ENCODE data around the gene DISP2.

DISP2 gene

DNA sequence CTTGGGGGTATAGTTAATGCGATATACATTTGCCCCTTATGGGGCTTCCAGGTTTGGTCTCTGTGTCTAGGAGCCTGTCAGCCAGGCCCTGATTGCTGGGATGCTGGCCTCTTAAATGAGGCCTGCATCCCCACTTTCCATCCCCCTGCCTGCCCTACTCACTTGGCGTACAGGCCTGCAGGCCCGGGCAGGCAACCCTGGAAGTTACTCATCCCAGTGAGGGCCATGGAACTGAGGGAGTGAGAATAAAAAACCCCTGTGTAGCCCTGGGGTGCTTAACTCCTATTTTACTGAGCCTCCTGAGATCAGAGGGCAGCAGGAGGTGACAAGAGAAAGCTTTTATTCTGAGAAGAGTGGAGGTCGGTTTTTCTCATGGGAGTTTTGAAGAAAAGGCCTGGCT, 2.0 kb downstream of the DISP2 start:
- CTCF ChIA-PET: no interaction called here
- TF ChIP-seq BHLHE40 (IDR thresholded peaks at IDR 0.05; ENCODE audit: borderline replicate concordance): no peak
- no peak for TF ChIP-seq SP1 (IDR thresholded peaks at IDR 0.05)
- TF ChIP-seq L3MBTL2 (conservative IDR thresholded peaks at IDR 0.05): no peak
- no peak for TF ChIP-seq TARDBP (IDR thresholded peaks at IDR 0.05)
- no peak for TF ChIP-seq ZNF384 (IDR thresholded peaks at IDR 0.05)
- no peak for TF ChIP-seq ELF4 (IDR thresholded peaks at IDR 0.05)
- TF ChIP-seq FOXM1 (IDR thresholded peaks at IDR 0.05; ENCODE audit: borderline replicate concordance): no peak
- no peak for TF ChIP-seq HDGF (IDR thresholded peaks at IDR 0.05; ENCODE audit: borderline replicate concordance)
- no peak for TF ChIP-seq NFRKB (IDR thresholded peaks at IDR 0.05)
- no peak for TF ChIP-seq FOXA1 (IDR thresholded peaks at IDR 0.05)
- TF ChIP-seq CTBP1 (IDR thresholded peaks at IDR 0.05; ENCODE audit: borderline replicate concordance): no peak
- no peak for TF ChIP-seq SUZ12 (IDR thresholded peaks at IDR 0.05)
- no peak for TF ChIP-seq FOXK2 (IDR thresholded peaks at IDR 0.05)
- TF ChIP-seq, protein P1, sequence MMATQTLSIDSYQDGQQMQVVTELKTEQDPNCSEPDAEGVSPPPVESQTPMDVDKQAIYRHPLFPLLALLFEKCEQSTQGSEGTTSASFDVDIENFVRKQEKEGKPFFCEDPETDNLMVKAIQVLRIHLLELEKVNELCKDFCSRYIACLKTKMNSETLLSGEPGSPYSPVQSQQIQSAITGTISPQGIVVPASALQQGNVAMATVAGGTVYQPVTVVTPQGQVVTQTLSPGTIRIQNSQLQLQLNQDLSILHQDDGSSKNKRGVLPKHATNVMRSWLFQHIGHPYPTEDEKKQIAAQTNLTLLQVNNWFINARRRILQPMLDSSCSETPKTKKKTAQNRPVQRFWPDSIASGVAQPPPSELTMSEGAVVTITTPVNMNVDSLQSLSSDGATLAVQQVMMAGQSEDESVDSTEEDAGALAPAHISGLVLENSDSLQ (IDR thresholded peaks at IDR 0.05): no peak
- no peak for TF ChIP-seq ARNT (IDR thresholded peaks at IDR 0.05)
- no peak for TF ChIP-seq LEF1 (IDR thresholded peaks at IDR 0.05; ENCODE audit: borderline replicate concordance)
- DNase-seq (ENCODE audit: extremely low spot score): no peak
- POLR2A ChIA-PET: no interaction called here

DNA sequence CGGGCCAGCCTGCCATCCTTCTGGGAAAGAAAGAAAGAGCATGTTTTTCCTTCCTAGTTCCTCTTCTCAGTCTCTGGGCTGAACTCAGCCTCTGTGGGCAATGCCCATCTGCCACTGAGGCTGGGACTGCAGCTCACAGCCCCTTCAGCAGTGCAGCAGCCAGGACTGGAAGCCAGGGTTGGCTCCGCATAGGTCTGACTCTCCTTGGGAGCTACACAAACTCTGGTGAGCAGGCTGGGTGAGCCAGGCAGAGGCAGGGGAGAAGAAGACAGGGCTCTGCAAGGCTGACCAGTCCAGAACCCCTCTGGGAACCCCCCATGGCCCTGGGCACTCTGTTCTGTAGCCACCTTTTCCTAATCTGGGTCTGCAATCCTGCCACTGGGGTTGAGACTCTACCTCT, 3.6 kb downstream of the DISP2 start:
- POLR2A ChIA-PET: no interaction called here
- TF ChIP-seq ELF4 (IDR thresholded peaks at IDR 0.05): no peak
- TF ChIP-seq TARDBP (IDR thresholded peaks at IDR 0.05): no peak
- no peak for TF ChIP-seq ARNT (IDR thresholded peaks at IDR 0.05)
- no peak for TF ChIP-seq ZNF384 (IDR thresholded peaks at IDR 0.05)
- no peak for TF ChIP-seq BHLHE40 (IDR thresholded peaks at IDR 0.05; ENCODE audit: borderline replicate concordance)
- no peak for TF ChIP-seq CTBP1 (IDR thresholded peaks at IDR 0.05; ENCODE audit: borderline replicate concordance)
- TF ChIP-seq L3MBTL2 (conservative IDR thresholded peaks at IDR 0.05): no peak
- TF ChIP-seq FOXK2 (IDR thresholded peaks at IDR 0.05): no peak
- TF ChIP-seq NFRKB (IDR thresholded peaks at IDR 0.05): no peak
- TF ChIP-seq HDGF (IDR thresholded peaks at IDR 0.05; ENCODE audit: borderline replicate concordance): no peak
- no peak for TF ChIP-seq LEF1 (IDR thresholded peaks at IDR 0.05; ENCODE audit: borderline replicate concordance)
- TF ChIP-seq SP1 (IDR thresholded peaks at IDR 0.05): no peak
- TF ChIP-seq SUZ12 (IDR thresholded peaks at IDR 0.05): no peak
- no peak for TF ChIP-seq FOXA1 (IDR thresholded peaks at IDR 0.05)
- no peak for TF ChIP-seq FOXM1 (IDR thresholded peaks at IDR 0.05; ENCODE audit: borderline replicate concordance)
- TF ChIP-seq, protein P1 (IDR thresholded peaks at IDR 0.05): no peak
- CTCF ChIA-PET: no interaction called here
- DNase-seq (ENCODE audit: extremely low spot score): no peak

DNA sequence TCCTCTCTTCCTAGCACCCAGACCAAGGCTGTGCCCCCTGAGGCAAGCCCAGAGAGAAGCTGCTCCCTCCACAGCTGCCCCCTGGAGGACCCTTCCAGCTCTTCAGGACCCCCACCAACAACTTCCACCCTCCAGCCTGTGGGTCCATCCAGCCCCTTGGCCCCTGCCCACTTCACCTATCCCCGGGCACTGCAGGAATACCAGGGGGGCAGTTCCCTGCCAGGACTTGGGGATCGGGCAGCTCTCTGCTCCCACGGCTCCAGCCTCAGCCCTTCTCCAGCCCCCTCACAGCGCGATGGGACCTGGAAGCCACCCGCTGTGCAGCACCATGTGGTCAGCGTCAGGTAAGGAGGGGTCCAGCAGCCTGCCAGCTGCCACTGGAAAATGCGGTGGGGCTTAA, 5.6 kb downstream of the DISP2 start:
- POLR2A ChIA-PET: no interaction called here
- CTCF ChIA-PET: interaction anchor here (0.6 kb wide), 1 partner anchor 23 kb away, joined by 3 read pairs; no protein-coding TSS in a partner anchor

DNA sequence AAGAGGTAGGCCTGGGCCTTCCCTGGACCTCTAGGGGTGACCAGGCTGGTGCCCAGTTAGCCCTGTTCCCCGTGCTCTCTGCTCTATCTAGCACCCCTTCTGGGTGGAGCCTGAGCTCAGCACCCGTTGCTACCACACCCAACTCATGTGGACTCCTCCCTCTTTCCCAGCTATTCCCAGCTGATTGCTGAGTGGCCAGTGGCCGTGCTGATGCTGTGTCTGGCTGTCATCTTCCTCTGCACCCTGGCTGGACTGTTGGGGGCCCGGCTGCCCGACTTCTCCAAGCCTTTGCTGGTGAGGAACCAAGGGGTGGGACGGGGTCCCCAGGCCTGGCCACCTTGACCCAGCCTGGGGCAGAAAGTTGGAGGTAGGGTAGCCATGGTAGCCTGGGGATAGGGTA, 6.2 kb downstream of the DISP2 start:
- TF ChIP-seq SP1 (IDR thresholded peaks at IDR 0.05) (no peak), L3MBTL2 (conservative IDR thresholded peaks at IDR 0.05) (no peak)
- ChIA-PET POLR2A (interaction anchor here (2.7 kb wide), 1 partner anchor 42 kb away, joined by 11 read pairs; the partner anchor contains the start of gene IVD), CTCF (interaction anchor here (0.9 kb wide), 2 partner anchors 20 to 88 kb away, joined by 3 read pairs; no protein-coding TSS in a partner anchor)
- DNase-seq (ENCODE audit: extremely low spot score): no peak

More for the DNA sequence above, 5.6 kb downstream of the DISP2 start:
- DNase-seq (ENCODE audit: extremely low spot score): no peak
- no peak for TF ChIP-seq LEF1 (IDR thresholded peaks at IDR 0.05; ENCODE audit: borderline replicate concordance)
- TF ChIP-seq SUZ12 (IDR thresholded peaks at IDR 0.05): no peak
- TF ChIP-seq ELF4 (IDR thresholded peaks at IDR 0.05): no peak
- no peak for TF ChIP-seq ARNT (IDR thresholded peaks at IDR 0.05)
- no peak for TF ChIP-seq SP1 (IDR thresholded peaks at IDR 0.05)

DNA sequence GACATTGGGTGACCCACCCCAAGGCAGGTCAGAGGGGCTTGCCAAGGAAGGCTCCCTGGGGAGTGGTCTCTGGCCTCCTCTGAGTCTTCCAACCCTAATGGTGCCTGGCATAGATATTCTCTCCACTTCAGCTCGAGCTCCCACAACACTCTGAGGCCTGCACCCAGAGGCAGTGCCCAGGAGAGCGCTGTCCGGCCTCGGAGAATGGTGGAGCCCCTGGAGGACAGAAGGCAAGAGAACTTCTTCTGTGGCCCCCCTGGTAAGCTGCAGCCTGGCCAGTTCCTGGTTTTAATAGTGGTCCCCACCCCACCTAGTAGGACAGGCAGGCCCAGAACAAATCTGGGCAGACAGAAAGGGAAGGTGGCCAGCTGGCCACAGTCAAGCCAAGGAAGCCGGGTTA, 7.0 kb downstream of the DISP2 start:
- DNase-seq (ENCODE audit: extremely low spot score): no peak
- CTCF ChIA-PET: interaction anchor here (0.9 kb wide), 2 partner anchors 21 to 89 kb away, joined by 3 read pairs; no protein-coding TSS in a partner anchor
- TF ChIP-seq NFRKB (IDR thresholded peaks at IDR 0.05) (no peak), BHLHE40 (IDR thresholded peaks at IDR 0.05; ENCODE audit: borderline replicate concordance) (no peak), L3MBTL2 (conservative IDR thresholded peaks at IDR 0.05) (no peak), ELF4 (IDR thresholded peaks at IDR 0.05) (no peak), CTBP1 (IDR thresholded peaks at IDR 0.05; ENCODE audit: borderline replicate concordance) (no peak), FOXM1 (IDR thresholded peaks at IDR 0.05; ENCODE audit: borderline replicate concordance) (no peak), HDGF (IDR thresholded peaks at IDR 0.05; ENCODE audit: borderline replicate concordance) (no peak), SP1 (IDR thresholded peaks at IDR 0.05) (no peak), TARDBP (IDR thresholded peaks at IDR 0.05) (no peak), ARNT (IDR thresholded peaks at IDR 0.05) (no peak), SUZ12 (IDR thresholded peaks at IDR 0.05) (no peak)
- TF ChIP-seq, protein P1 (IDR thresholded peaks at IDR 0.05): no peak
- POLR2A ChIA-PET: interaction anchor here (2.7 kb wide), 1 partner anchor 41 kb away, joined by 11 read pairs; the partner anchor contains the start of gene IVD

DNA sequence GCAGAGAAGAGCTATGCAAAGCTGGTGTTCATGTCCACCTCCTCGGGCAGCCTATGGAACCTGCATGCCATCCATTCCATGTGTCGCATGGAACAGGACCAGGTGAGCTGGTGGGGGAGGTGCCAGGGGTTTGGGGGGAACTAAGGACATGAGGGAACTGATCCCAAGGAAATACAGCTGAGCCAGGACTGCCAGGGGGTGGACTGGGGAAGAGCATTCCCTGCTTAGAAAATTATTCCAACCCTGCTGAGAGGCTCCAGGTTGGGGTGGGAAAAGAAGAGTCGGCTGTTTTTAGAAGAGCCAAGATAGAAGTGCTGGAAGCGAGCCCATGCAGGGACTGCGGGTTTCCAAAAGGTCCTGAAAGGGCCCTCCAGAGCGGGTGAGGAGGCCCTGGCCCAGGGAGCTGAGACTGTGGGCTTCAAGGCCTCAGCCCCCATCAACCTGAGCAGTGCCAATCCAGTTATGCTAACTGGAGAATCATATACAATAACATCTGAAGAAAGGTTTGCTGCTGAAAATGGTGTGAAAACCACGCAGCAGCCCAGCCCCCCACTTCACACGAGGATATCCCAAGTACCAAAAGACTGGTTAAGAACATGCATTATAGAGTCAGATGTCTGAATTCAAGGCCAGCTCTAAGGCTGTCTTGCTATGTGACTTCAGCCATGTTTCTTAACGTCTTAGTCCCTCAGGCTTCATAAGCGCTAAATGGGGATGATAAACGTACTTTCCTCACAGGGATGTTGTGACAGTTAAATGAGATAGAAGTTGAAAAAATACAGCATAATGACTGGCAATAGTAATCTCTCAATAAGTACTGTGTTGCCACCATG, 7.8 kb downstream of the DISP2 start:
- POLR2A ChIA-PET: interaction anchor here (1.1 to 2.7 kb wide), 3 partner anchors 17 to 40 kb away, joined by 3 to 11 read pairs (median 6); partner anchors contain the start of genes IVD and KNSTRN
- TF ChIP-seq FOXK2 (IDR thresholded peaks at IDR 0.05) (no peak), L3MBTL2 (conservative IDR thresholded peaks at IDR 0.05) (no peak), BHLHE40 (IDR thresholded peaks at IDR 0.05; ENCODE audit: borderline replicate concordance) (no peak), HDGF (IDR thresholded peaks at IDR 0.05; ENCODE audit: borderline replicate concordance) (no peak)
- TF ChIP-seq, protein P1 (IDR thresholded peaks at IDR 0.05): no peak
- CTCF ChIA-PET: interaction anchor here (0.6 kb wide), 1 partner anchor 54 kb away, joined by 6 read pairs; no protein-coding TSS in a partner anchor
- no peak for DNase-seq (ENCODE audit: extremely low spot score)
